NCI-H2029 treated with DMSO at 0.1 percent for 48 hours (cell line): ENCODE data around the gene ST3GAL5.

Experiments
- DNase-seq: peaks from one replicate; lab custom pipeline; 2025; lab: John Stamatoyannopoulos, UW

ST3GAL5 gene

DNA sequence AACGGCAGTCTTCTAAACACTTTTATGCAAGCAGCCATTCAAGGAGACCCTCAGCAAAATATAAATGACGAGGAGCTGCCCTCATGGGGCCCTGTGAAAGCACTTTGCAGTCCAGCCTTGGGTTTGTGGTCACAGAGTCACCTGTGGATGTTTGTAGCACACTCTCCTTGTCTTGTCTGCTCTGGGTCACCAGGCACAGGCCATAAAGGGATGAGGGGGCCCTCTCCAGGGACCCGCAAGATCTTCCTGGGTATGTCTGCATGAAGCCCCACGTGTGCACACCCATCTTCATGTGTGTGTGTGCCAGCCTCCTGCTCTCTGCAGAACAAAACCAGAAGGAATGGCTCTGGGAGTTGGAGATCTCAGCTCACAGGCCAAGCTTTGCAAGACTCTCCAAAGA lies 98.8 kb downstream of the ST3GAL5 start:
- DNase-seq: no peak

DNA sequence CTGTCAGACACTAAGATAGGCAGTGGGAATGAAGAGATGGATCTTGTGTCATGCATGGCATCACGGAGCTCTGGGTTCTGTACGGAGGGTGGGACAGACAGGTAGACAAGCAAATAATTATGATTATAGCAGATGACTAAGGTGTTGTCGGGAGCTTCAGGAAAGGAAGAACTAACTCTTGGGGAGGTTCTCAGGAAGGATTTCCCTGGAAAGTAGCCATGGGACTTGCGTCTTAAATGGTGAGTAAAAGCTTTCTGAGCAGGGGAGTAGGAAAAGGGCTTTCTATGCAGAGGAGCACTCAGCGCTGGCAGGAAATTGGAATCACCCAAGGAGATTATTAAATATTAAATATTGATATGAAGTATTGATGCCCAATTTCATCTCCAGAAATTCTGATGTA lies 99.5 kb downstream of the ST3GAL5 start:
- no peak for DNase-seq

DNA sequence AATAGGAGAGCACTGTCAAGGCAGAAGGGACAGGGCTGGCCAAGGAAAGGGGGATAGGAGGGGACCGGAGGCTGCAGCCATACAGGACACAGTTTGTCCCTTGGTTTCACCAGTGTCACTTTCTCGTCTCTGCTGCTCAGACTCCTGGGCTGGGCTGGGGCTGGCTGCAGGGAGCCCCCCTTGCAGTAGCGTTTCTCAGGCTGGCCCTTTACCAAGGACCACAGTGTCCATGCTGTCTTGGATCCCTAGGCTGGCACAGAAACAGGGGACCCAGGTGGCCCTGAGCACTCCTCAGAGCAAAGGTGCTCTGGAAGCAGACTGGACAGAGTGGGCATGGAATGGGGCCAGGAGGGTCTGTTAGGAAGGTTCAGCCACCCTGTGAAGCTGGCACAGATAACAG lies 100.2 kb downstream of the ST3GAL5 start:
- DNase-seq: no peak

DNA sequence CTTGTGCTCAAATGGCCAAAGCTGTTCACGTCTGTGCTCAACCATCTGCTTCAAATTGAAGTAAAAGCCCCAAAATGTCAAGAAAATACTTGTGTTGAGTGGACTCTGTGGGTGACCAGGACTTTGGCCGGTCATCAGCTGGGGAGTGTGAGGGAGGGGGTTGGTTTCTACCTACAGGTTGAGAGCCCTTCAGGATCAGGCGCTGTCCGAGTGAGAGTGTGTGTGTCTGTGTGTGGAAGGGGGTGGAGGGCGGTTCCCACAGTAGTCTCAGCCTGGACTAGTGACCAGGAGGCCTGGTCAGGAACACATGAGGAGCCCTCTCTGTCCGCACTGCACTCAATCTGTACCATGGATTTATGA lies 100.8 kb downstream of the ST3GAL5 start:
- DNase-seq: no peak

DNA sequence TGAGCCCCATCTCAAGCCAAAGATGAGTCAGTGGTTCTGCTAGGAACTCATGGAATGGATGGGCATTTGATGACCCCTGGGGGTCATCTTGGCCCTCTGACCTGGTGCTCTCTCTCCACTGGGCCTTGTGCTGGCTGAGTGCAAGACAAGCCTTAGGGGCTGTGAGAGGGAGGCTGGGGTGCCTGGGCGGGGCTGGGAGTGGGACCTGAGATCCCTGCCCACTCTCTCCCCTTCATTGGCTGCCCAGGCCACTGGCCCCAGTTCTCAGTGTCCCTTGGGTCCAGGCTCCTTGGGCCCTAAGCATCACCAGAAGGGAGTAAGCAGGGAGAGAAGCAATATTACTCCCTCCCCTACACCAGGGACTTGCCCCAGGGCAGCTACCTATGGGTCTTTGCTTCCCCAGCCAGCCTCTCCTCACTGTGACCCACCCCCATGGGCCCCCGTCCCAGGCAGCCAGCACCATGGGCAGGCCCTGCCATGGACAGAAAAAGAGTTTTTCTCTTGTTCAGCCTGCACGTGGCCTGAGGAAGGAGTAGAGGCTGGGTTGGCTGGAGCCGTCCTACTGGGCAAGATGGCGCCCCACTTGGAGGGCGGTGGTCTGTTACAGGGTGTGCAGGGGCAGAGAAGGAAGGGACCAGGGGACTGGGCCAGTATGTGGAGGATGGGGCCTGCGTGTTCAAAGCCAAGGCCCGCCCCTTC lies 101.4 kb downstream of the ST3GAL5 start:
- DNase-seq: no peak
